HG02763 (cell line): ENCODE measurements around the gene ATP2B1.
A peak's percentile ranks its signal among the peaks of the same experiment; 100 is the strongest.

Source experiments
- ATAC-seq: cut with Tn5 transposase; IDR thresholded peaks from one replicate; pipeline ENCODE4 v1.9.1; 2021; ENCODE audit warnings: mild to moderate bottlenecking, moderate library complexity; ENCODE audit not compliant: unreplicated experiment

ATP2B1 gene

GRCh38 chr12:89544681-89545184 is 163.9 kb downstream of the ATP2B1 start:
- ATAC-seq: no peak

- no peak for ATAC-seq
These were observed 164.6 kb downstream of the ATP2B1 start for GRCh38 chr12:89544022-89544421.

- ATAC-seq: peak; percentile 84
These were observed 165.6 kb downstream of the ATP2B1 start for GRCh38 chr12:89542912-89543592.

- ATAC-seq: no peak
These were observed 166.4 kb downstream of the ATP2B1 start for GRCh38 chr12:89542236-89542635.

GRCh38 chr12:89540586-89540985 is 168.1 kb downstream of the ATP2B1 start:
- no peak for ATAC-seq

- no peak for ATAC-seq
These were observed 169.0 kb downstream of the ATP2B1 start for GRCh38 chr12:89539426-89540223.

GRCh38 chr12:89538897-89539296 is 169.7 kb downstream of the ATP2B1 start:
- ATAC-seq: no peak
